ENCODE results near the gene GBP4. TPM values are rescaled to one million over a fixed set of nuclear protein-coding genes. Genes with fewer than 3 reads are reported as not detected.

The GBP4 gene
- total and polyA plus RNA-seq, 9 of the 15 experiments (the other 6 are each of a cell fraction or from before 2014, with no cell fraction given): 0.04 to 0.40 (median 0.11) TPM

GRCh38 chr1:89170170-89171066 is 28.3 kb downstream of the GBP4 start (continued):
- TF ChIP-seq PTTG1 (tag; IDR thresholded peaks at IDR 0.05; ENCODE audit: low read depth) (0 out of 2 replicates have a peak, but pooled peaks have one; percentile 81), ZNF561 (CRISPR knock-in tag; conservative IDR thresholded peaks at IDR 0.05) (0 out of 2 replicates have a peak, but pooled peaks have one; percentile 51), ZNF449 (CRISPR knock-in tag; IDR thresholded peaks at IDR 0.05) (0 out of 2 replicates have a peak, but pooled peaks have one; percentile 77), ZNF75A (CRISPR knock-in tag; IDR thresholded peaks at IDR 0.05) (no peak), RHOXF2B (CRISPR knock-in tag; conservative IDR thresholded peaks at IDR 0.05) (no peak), RBFOX2 (IDR thresholded peaks at IDR 0.05; ENCODE audit: low read depth, low read length) (no peak), L3MBTL2 (IDR thresholded peaks at IDR 0.05) (no peak), ZBTB9 (CRISPR knock-in tag; IDR thresholded peaks at IDR 0.05) (peak; percentile 97), DEAF1 (CRISPR knock-in tag; IDR thresholded peaks at IDR 0.05) (0 out of 2 replicates have a peak, but pooled peaks have one; percentile 13), CTCF (IDR thresholded peaks at IDR 0.05 in 2 of 3, conservative IDR thresholded peaks at IDR 0.05 in 1 of 3; ENCODE audit: insufficient read depth in 2 of 3, low read depth in 1 of 3, low read length in 3 of 3) (no peak), SIN3B (IDR thresholded peaks at IDR 0.05; ENCODE audit: low read depth) (no peak), ILK (tag; IDR thresholded peaks at IDR 0.05; ENCODE audit: borderline replicate concordance, low read depth) (peak; percentile 16; the same call in 1 of the 2 replicates), HINFP (tag; conservative IDR thresholded peaks at IDR 0.05; ENCODE audit: low read depth) (0 out of 2 replicates have a peak, but pooled peaks have one; percentile 49), E2F3 (CRISPR knock-in tag; IDR thresholded peaks at IDR 0.05) (0 out of 2 replicates have a peak, but pooled peaks have one; percentile 40), ZNF311 (CRISPR knock-in tag; IDR thresholded peaks at IDR 0.05) (peak; percentile 98), POLR2H (tag; IDR thresholded peaks at IDR 0.05; ENCODE audit: low read depth) (peak; percentile 56)

All from K562 (cell line).